ENCODE results near the gene ECEL1. TPM values are rescaled to one million over a fixed set of nuclear protein-coding genes. Genes with fewer than 3 reads are reported as not detected.
"Not testable (repeated sequence)": the region's sequence is repeated elsewhere in the genome, so short reads cannot be mapped to it uniquely, and the experiment has no call there.

Gene ECEL1
- total RNA-seq, 2 experiments from 2014 or later, result not detected

GRCh38 chr2:232447091-232447620, 40.5 kb downstream of the ECEL1 start:
- POLR2A ChIA-PET, result no interaction called here
- ATAC-seq (ENCODE audit: low read depth) (no peak), DNase-seq (no peak)
- no peak overlapping the region for H3K27ac Mint-ChIP-seq
- no peak overlapping the region for H3K4me3 Mint-ChIP-seq
- no peaks in the 10 kb centered on the region for H3K36me3 Mint-ChIP-seq
- H3K9me3 Mint-ChIP-seq, result no peaks in the 10 kb centered on the region
- peaks cover 2% of the 10 kb centered on the region for H3K27me3 Mint-ChIP-seq
- peaks cover 5% of the 10 kb centered on the region for H3K4me1 Mint-ChIP-seq

- H3K27ac Mint-ChIP-seq, POLR2A ChIA-PET, H3K4me3 Mint-ChIP-seq, H3K36me3 Mint-ChIP-seq, H3K9me3 Mint-ChIP-seq, H3K27me3 Mint-ChIP-seq, H3K4me1 Mint-ChIP-seq: not testable (repeated sequence)
- peak; percentile 40 for ATAC-seq (ENCODE audit: low read depth)
- DNase-seq, result peak; percentile 33
Observed at GRCh38 chr2:232446266-232446777, 41.3 kb downstream of the ECEL1 start.

- not testable (repeated sequence) for H3K4me3 Mint-ChIP-seq; DNase-seq; H3K9me3 Mint-ChIP-seq; ATAC-seq (ENCODE audit: low read depth); H3K27me3 Mint-ChIP-seq; H3K27ac Mint-ChIP-seq; H3K4me1 Mint-ChIP-seq; H3K36me3 Mint-ChIP-seq
- POLR2A ChIA-PET, result interaction anchor here (0.6 kb wide), 1 partner anchor 201 kb away, joined by 3 read pairs; no protein-coding TSS in a partner anchor
Observed at GRCh38 chr2:232445149-232445885, 42.3 kb downstream of the ECEL1 start.

- Mint-ChIP-seq H3K27ac (no peak overlapping the region), H3K36me3 (no peaks in the 10 kb centered on the region), H3K4me3 (no peak overlapping the region), H3K27me3 (peaks cover 2% of the 10 kb centered on the region), H3K9me3 (no peaks in the 10 kb centered on the region), H3K4me1 (peaks cover 8% of the 10 kb centered on the region)
- peak; percentile 67 for DNase-seq
- POLR2A ChIA-PET, result interaction anchor here (0.6 kb wide), 1 partner anchor 201 kb away, joined by 3 read pairs; no protein-coding TSS in a partner anchor
- ATAC-seq (ENCODE audit: low read depth), result peak; percentile 45
Observed at GRCh38 chr2:232444409-232445148, 43.1 kb downstream of the ECEL1 start.

GRCh38 chr2:232443669-232444408, 43.8 kb downstream of the ECEL1 start:
- H3K4me3 Mint-ChIP-seq; H3K4me1 Mint-ChIP-seq; H3K27ac Mint-ChIP-seq; H3K9me3 Mint-ChIP-seq; POLR2A ChIA-PET; H3K36me3 Mint-ChIP-seq; ATAC-seq (ENCODE audit: low read depth); H3K27me3 Mint-ChIP-seq; DNase-seq: not testable (repeated sequence)

- DNase-seq; H3K27ac Mint-ChIP-seq; H3K9me3 Mint-ChIP-seq; ATAC-seq (ENCODE audit: low read depth); POLR2A ChIA-PET; H3K27me3 Mint-ChIP-seq; H3K4me3 Mint-ChIP-seq; H3K4me1 Mint-ChIP-seq; H3K36me3 Mint-ChIP-seq: not testable (repeated sequence)
Observed at GRCh38 chr2:232443047-232443446, 44.6 kb downstream of the ECEL1 start.

- H3K27ac Mint-ChIP-seq; ATAC-seq (ENCODE audit: low read depth); H3K4me3 Mint-ChIP-seq; H3K4me1 Mint-ChIP-seq; H3K27me3 Mint-ChIP-seq; DNase-seq; H3K36me3 Mint-ChIP-seq; H3K9me3 Mint-ChIP-seq; POLR2A ChIA-PET: not testable (repeated sequence)
Observed at GRCh38 chr2:232442431-232442830, 45.2 kb downstream of the ECEL1 start.

- H3K4me1 Mint-ChIP-seq; H3K4me3 Mint-ChIP-seq; H3K36me3 Mint-ChIP-seq; ATAC-seq (ENCODE audit: low read depth); H3K9me3 Mint-ChIP-seq; DNase-seq; H3K27ac Mint-ChIP-seq; H3K27me3 Mint-ChIP-seq; POLR2A ChIA-PET: not testable (repeated sequence)
Observed at GRCh38 chr2:232441922-232442321, 45.7 kb downstream of the ECEL1 start.

- DNase-seq, result no peak
- Mint-ChIP-seq H3K4me3 (no peak overlapping the region), H3K9me3 (no peaks in the 10 kb centered on the region), H3K27ac (no peak overlapping the region), H3K27me3 (no peaks in the 10 kb centered on the region), H3K36me3 (no peaks in the 10 kb centered on the region), H3K4me1 (peaks cover 5% of the 10 kb centered on the region)
- ATAC-seq (ENCODE audit: low read depth), result no peak
- POLR2A ChIA-PET, result no interaction called here
Observed at GRCh38 chr2:232441147-232441651, 46.4 kb downstream of the ECEL1 start.

- H3K4me1 Mint-ChIP-seq, H3K4me3 Mint-ChIP-seq, H3K27ac Mint-ChIP-seq, H3K36me3 Mint-ChIP-seq, H3K27me3 Mint-ChIP-seq, POLR2A ChIA-PET, H3K9me3 Mint-ChIP-seq: not testable (repeated sequence)
- peak; percentile 88 for ATAC-seq (ENCODE audit: low read depth)
- peak; percentile 92 for DNase-seq
Observed at GRCh38 chr2:232440220-232441018, 47.2 kb downstream of the ECEL1 start.

- DNase-seq (peak; percentile 38), ATAC-seq (ENCODE audit: low read depth) (no peak)
- H3K27ac Mint-ChIP-seq, result no peak overlapping the region
- POLR2A ChIA-PET, result no interaction called here
- H3K36me3 Mint-ChIP-seq, result no peaks in the 10 kb centered on the region
- no peak overlapping the region for H3K4me3 Mint-ChIP-seq
- no peaks in the 10 kb centered on the region for H3K9me3 Mint-ChIP-seq
- no peaks in the 10 kb centered on the region for H3K27me3 Mint-ChIP-seq
- peaks cover 5% of the 10 kb centered on the region for H3K4me1 Mint-ChIP-seq
Observed at GRCh38 chr2:232439758-232440135, 47.9 kb downstream of the ECEL1 start.

GRCh38 chr2:232438951-232439757, 48.5 kb downstream of the ECEL1 start:
- Mint-ChIP-seq H3K27me3 (no peaks in the 10 kb centered on the region), H3K27ac (no peak overlapping the region), H3K4me1 (peaks cover 5% of the 10 kb centered on the region), H3K9me3 (no peaks in the 10 kb centered on the region), H3K36me3 (no peaks in the 10 kb centered on the region), H3K4me3 (no peak overlapping the region)
- POLR2A ChIA-PET, result no interaction called here
- DNase-seq (peak; percentile 46), ATAC-seq (ENCODE audit: low read depth) (no peak)
